ENCODE measurements around the gene CREG1.

CREG1 gene

DNA sequence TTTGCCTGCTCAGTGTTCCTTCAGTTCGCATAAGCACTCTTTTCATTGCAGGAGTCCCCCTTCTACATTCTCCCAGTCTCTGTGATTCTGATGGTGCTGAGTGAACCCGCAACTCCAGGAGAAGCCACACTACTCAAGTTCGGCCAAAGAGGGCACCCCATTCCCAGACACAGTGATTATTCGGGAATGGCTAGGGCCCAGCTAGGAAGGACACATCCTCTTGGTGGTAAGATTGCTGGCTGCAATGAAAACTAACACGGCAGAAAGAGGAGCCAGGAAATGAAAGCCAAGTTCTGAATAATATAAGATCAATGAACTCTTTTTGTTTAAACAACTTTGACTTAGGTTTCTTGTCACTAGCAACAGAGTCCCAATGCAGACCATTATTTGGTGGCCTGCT lies 14.9 kb downstream of the CREG1 start:
- no peak for DNase-seq

DNA sequence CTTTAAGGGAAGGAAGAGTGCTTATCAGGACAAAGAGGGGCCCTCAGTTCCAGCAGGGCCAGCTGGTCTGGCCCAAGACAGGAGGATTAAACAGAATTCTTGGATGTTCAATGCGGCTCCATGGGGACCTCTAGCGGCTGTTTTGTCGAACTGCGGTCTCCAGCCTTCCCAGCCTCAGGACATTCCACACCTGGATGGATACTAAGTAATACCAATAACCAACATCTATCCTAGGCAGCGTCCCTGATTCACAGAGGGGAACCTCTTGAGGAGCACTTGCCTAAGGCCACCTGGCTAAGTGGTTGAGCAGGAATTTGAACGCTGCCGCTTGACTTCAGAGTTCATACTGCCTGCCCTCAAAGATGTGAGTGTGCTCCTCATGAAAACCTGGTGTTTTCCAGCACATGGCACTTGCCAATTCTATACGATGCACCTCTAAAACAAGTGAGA lies 19.7 kb downstream of the CREG1 start:
- peak in 9 of 10 donors; percentile 59 to 95 (median 74) for DNase-seq
- intact Hi-C loops (cut with DNase I), result loop anchor here (2.0 to 5.0 kb wide), 4 partner anchors 92 to 467 kb away; partner anchors contain the start of gene POU2F1

More for the DNA sequence above, 14.9 kb downstream of the CREG1 start:
- intact Hi-C loops (cut with DNase I), result no loop called here

DNA sequence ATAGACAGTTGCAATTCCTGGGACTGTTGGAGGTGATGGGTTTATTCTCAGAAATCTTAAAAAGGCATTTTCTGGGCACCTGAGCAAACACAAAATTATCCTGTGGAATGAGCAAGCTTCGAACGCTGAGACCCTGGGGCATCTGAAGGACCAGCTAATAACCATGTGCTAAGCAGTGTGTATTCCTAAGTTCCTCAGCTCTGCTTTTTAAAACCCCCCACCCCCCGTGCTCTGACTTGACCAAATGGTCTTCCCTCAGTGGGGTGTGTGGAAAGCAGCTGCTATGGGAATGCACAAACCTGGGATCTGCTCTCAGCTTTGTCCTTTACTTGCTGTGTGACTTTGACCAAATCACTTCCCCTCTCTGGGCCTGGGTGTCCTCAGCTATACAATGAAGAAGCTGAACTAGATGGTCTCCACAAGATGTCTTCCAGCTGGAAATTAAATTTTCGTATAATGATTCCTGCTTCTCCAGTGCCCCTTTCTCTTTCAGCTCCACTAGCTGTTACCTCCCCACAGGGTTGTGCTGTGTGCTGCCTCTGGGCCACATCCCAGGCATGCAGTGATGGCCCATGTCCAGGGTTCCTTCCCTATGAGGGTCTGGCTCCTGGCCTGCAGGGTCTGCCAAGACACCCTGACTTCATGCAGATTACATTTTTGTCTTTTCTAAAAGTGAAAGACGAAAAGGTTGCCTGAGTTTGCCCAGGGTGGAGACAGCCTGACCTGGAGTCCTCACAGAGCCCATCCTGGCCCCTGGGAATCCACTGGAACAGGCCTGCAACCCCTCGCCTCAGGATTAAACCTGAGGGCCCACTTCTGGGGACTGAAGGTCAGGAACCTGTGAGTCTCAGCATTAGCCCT lies 20.4 kb downstream of the CREG1 start:
- no peak for DNase-seq
- intact Hi-C loops (cut with DNase I), result loop anchor here (2.0 to 5.0 kb wide), 4 partner anchors 91 to 466 kb away; partner anchors contain the start of gene POU2F1

DNA sequence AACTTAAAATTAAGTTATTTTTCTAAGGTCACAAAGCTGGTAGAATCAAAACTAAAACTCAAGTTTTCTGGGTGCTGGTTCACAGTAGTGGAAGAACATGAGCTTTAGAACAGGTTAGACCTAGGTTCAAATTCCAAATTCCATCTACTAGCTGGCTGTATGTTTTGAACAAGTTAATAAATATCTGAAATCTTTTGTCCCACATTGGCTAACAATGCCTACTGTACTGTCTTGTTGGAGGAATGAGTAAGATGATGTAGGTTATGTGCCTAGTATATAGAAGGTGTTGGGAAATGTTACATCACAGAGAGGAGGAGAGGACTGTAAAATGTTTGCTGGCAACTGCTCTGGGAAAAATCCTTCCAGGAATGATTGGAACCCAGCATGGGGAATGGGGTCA lies 21.2 kb downstream of the CREG1 start:
- intact Hi-C loops (cut with DNase I), result loop anchor here (2.0 to 5.0 kb wide), 4 partner anchors 90 to 465 kb away; partner anchors contain the start of gene POU2F1

DNA sequence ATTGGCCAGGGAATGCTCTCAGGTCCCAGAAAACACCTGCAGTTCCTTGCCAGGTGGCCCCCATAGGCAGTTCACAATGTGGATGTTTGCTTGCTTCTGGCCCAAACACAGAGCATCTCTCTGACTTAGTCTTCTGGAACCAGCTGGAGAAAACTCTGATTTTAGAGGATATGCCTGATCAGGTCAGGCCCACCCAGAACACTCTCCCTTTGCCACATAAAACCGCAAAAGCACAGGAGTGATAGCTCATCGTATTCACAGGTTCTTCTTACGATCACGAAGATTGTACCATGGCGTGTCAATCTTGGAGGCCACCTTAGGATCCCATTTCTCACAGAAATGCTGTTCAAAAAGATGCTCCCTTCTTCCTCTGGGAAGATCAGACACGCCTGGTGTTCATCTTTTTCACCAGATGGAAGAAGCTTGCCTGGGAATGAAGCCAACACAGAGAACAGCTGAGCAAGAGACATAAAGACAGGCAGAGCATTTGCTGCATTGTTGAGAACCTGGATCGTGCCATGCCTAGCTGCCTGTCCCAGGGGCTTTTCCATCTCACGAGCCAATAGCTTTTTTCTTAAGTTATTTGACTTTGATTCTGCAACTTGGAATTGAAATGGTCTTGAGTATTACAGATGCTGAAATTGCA lies 23.6 kb downstream of the CREG1 start:
- DNase-seq, result peak in 3 of 10 donors; percentile 22 to 41 (median 27)
- intact Hi-C loops (cut with DNase I), result loop anchor here (5.0 kb wide), 3 partner anchors 88 to 463 kb away; partner anchors contain the start of gene POU2F1

More for the DNA sequence above, 21.2 kb downstream of the CREG1 start:
- no peak for DNase-seq

DNA sequence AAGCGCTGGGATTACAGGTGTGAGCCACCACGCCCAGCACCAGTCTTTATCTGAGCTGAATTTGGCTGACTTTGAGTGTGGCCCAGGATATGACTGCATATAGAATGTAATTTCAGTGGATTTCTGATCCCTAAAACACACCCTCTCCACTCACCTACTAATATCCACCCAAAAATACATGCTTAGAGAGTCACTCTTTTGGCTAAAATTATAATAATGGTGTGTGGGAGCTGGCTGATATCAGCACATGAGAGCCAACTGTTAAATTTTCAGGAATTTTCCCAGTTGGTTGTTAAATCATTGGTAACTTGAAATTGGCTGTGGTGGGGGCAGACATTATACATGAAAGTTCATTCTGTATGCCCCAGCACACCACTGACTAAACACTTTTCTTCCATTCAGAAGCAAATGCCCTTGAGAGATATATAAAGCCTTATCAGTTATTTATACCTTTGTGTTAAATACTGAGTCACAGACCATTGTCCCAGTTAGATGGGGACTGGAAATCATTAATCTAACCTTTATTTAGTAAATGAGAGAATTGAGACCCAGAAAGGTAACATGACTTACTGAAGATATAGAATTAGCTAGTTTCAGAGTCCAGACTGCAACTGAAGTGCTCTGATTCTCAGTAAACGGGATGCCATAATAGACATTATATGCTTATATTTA lies 25.4 kb downstream of the CREG1 start:
- intact Hi-C loops (cut with DNase I), result no loop called here
- DNase-seq, result no peak

DNA sequence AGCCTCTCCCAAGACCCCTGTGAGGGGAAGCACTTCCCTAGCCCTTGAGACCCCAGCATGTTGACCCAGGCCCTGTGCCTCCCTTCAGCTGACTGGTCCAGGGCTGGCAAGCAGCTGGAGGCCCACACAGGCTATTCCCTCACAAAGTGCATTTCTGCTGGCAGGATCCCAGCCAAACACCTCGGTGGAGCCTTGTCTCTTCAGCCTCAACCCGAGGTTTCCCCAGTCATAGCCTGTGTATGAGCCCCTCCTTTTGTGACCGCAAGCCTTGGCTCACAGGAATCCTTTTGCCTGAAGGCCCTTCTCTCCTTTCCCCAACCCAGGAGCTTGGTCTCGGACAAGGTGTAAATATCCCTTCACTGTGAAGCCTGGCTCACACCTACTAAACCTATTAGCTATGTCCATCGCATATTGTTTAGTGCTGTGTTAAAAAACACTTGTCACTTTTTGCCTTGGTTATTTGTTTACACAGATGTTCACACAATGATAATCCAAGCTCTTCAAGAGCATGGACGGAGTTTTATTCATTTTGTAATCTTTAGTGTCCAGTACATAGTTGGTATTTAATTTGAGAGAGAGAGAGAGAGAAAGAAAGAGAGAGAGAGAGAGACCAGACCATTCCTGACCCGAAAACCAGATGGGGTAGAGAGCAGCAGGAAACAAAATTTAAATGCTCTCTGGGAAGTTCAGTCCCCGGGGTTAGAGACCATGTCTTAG lies 26.7 kb downstream of the CREG1 start:
- DNase-seq, result no peak
- intact Hi-C loops (cut with DNase I), result no loop called here

DNA sequence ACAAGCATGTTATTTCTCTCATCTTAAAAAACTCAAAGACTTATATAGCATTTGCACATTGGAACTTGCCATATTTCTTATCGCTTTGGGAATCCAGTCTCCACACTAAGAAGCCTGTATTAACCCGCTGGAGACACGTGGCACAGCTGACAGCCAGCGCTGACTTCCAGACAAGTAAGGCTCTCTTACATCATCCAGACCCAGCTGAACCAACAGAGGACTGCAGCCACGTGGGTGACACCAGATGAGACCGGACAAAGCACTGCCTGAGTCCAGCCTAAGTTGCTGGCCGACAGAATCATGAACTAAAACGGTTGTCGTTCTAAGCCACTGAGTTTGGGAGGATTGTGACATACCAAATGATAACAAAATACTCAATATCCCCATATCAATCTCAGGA lies 28.9 kb downstream of the CREG1 start:
- intact Hi-C loops (cut with DNase I), result no loop called here
- DNase-seq, result peak in 8 of 10 donors; percentile 37 to 92 (median 65)

DNA sequence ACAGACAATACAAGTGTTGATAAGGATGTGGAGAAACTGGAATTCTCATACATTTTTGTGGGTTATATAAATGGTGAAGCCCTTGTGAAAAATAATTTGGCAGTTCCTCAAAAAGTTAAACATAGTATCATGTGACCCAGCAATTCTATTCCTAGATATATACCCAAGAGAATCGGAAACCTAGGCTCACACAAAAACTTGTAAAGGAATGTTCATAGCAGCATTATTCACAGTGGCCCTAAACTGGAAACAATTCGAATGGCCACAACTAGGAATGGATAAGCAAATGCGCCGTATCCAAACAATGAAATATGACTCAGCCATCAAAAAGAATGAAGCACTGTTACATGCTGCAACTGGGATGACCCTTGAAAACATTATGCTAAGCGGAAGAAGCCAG lies 31.3 kb downstream of the CREG1 start:
- intact Hi-C loops (cut with DNase I), result no loop called here
- DNase-seq, result no peak

DNA sequence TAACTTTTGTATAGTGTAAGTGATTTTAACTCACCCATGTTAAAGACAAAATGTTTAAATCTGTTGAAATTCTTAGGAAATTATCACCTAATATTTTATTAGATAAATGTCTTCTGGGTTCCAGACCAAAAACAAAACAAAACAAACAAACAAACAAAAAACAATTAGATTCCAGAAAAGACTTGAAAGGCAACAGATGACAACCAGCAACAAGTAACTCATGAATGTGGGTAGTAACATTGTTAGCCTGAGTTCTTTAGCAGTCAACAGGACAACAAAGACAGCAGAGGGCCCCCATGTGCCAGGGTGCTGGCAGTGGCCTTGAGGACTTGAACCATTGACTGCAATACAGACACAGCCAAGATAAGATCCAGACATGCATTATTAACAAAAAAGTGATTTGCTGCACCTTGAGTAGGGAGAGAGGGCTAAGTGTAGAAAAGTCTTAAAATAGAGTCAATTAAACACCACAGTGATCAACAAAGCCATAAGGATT lies 32.8 kb downstream of the CREG1 start:
- intact Hi-C loops (cut with DNase I), result no loop called here

DNA sequence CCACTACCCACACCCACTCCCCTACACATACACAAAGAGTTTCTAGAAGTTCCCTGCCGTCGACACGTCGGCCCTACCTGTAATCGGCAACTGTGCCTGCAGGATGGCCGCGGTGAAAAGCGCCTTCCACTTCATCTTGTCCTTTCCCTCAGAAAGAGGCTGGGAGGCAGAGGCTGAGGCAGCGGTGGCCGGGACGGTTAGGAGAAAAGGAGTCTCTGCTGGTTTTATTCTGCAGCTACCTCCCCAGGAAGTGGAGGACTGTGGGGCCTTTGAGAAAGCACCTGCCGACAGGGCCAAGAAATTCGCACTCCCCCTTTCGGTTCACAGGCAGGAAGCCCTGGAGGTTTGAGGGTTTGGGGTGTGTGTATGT lies 35.2 kb downstream of the CREG1 start, which contains the start of gene CD247:
Gene CD247 (minus strand): TSS at position 199 of the 370 bp plus-strand sequence. CDS start 64 bp downstream, at position 135.
- peak in 1 of 10 donors; percentile 52 for DNase-seq
- intact Hi-C loops (cut with DNase I), result no loop called here

More for the DNA sequence above, 32.8 kb downstream of the CREG1 start:
- no peak for DNase-seq

DNA sequence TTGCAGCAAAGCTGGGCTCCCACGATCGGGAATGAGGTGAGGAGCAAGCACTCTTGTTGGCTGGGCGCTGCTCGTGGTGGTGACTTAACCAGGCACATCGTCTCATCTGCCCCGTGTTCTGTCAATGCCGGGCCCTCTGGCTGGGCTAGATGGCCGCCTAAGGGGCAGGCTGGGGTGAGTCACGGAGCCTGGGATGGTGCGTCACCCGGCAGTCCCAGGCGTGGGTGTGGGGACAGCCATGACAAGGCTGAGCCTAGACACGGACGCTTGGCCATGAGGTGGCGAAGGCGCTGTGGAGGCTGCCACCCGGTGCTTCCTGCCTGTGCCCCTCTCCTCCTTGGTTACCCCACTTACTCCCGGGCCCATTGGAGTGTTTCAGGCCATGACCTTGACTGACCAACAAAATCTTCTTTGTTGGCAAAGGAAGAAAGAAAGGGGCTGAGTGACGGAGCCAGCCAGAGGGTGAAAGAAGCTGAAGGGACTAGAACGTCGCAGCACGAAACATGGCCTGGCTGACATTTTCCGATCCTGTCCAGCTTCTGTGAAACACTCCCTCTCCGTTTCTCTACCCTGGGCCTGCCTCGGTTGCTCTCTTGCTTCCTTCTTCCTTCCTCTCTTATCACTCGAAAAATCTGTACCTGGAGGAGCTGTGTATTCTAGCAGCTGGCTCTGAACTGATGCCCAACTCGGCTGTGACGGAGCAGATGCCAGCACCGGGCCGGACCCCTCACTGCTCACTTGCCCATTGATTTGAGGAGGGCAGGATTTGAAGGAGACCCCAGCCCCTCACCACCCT lies 35.8 kb downstream of the CREG1 start:
- intact Hi-C loops (cut with DNase I), result no loop called here
- peak in 1 of 10 donors; percentile 33 for DNase-seq

DNA sequence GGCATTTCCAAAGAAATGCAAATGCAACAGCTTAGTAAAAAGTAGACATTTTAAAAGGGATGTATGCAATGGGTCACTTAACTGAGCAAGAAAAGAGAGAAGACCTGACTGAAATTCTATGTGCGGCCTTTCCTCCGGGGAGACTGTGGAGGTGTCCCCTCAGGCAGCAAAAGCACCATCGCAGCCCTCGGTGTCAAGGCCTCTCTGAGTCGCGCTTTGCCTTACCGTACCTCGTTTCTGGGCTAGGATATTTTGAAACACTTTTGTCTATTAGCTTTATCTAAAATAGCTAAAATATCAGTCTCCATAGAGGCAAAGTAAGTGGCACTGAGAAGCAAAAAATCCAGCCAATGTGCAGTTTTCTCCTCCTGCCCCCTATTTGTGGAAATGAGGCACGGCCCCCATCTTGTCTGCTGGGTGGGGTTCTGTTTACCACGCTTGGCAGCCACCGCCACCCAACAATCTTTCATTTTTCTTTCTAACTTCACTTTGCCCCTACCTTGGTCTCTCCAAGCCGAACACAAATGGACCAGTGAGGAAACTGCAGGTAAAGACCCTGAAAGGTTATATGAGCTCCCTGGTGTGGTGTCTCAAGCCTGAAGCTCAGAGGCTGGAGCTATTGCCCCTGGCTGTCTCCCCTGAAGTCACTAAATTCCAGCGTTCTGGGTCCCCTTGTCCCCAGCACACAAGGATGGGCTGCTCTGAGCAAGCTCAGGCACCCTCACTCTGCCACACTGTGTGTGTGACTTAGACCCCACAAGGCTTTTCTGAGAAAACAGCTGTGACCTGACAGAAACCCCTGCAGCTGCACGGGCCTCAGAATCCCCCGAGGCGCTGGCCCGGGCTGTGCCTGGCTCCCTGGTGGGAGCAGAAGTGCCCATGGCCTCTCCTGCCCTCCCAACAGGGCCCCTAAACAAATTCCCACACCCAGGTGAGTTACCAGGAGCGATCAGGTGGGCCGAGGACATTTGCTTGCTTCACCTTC lies 36.9 kb downstream of the CREG1 start:
- no peak for DNase-seq
- intact Hi-C loops (cut with DNase I), result no loop called here

DNA sequence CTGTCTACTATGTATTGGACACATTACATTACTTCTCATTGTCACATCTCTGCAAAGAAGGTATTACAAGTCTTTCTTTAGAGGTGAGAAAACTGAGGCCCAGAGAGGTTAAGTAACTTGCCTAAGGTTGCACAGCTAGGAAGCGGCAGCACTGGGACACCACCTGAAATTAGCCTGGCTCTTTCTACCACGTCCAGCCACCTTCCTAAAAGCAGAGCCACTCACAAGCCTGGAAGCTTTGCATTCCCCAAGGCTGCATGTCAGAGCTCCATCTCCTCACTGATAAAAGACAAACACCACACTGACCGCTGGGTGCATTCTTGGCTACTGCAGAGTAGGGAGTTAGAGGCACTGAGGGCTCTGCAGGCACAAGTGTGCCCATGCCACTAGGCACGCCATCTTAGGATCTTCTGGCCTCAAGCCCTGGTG lies 37.7 kb downstream of the CREG1 start:
- intact Hi-C loops (cut with DNase I), result no loop called here
- DNase-seq, result no peak

DNA sequence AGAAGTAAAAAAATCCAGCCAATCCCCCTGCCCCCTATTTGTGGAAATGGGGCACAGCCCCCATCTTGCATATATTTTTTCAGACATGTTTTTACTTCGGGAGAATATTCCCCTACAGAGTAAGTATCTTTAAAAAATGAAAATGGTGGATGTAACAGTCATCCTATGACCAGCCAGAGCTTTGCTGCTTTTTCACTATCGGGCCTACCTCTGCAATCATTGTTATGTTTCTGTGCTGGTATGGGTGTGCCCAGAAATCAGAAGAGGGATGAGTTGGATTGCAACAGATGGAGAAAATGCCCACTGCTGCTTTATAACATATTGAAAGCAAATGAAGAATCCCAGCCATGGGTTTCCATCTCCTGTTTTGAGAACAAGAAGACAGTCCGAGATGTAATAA lies 38.1 kb downstream of the CREG1 start:
- intact Hi-C loops (cut with DNase I), result no loop called here
- no peak for DNase-seq

DNA sequence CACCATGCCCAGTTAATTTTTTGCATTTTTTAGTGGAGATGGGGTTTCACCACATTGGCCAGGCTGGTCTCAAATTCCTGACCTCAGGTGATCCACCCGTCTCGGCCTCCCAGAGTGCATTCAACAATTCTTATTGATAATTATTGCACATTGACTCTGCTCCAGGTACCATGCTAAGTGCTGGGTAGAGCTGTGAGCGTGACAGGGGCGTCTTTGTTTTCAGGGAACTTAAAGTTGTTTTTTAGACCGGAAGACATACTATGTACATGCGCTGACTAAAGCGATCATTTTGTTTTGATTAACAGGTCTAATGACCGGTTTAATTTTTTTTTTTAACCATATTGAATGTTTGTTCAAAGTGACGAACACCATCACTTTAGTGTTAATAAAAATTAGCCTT lies 39.3 kb downstream of the CREG1 start:
- intact Hi-C loops (cut with DNase I), result no loop called here
- no peak for DNase-seq

DNA sequence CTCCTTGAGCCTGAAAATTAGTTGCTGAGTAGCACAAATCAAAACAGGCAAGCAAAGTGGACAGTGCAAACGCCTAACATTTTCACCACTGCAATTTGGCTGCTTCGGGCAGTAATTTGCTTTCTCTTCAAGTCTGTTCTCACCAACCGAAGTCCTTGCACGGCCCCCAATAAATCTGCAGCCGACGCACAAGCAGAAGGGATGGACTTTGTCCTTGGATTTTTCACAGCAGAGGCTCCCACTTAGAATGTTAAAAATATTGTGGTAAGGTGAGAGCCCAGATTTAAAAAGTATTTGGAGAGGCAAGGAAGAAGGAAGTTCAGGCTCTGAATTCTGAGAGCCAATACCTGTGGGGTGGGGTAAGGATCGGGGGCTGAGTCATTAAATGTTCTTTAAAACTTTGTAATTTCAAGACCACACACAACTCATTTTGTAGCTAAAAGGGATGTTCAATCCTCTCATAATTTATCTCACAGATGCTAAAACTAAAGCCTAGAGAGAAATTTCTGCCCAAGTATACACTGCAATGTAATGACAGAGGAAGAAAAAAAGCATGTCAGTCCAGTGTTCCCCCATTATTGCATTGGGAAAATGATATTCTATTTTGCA lies 41.4 kb downstream of the CREG1 start:
- no peak for DNase-seq
- intact Hi-C loops (cut with DNase I), result no loop called here

All from posterior cingulate gyrus (tissue), 11 donors.